Measurements from ENCODE around the gene TRMT11.

DNA sequence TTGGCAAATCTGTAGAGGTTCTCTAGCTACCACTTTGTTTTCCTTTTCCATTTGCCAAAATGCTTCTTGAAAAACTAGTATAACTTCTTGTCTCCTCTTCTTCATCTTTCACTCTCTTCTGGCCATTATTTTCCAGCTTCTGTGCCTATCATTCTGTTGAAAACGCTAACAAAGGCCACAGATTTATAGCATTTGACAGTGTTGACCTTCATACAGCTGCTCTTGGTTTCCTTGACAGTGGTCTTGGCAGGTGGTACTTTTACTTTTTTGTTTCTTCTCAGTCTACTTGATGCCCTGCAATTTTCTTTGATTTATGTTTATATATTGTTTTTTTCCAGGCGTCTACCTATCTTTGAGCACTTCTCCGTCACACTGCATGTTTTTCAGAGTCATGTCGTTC, 23.7 kb downstream of the TRMT11 start:
- TF ChIP-seq POLR2A (IDR thresholded peaks at IDR 0.05) (no peak), POLR2AphosphoS5 (IDR thresholded peaks at IDR 0.05) (no peak)
- TF ChIP-seq, protein P1, sequence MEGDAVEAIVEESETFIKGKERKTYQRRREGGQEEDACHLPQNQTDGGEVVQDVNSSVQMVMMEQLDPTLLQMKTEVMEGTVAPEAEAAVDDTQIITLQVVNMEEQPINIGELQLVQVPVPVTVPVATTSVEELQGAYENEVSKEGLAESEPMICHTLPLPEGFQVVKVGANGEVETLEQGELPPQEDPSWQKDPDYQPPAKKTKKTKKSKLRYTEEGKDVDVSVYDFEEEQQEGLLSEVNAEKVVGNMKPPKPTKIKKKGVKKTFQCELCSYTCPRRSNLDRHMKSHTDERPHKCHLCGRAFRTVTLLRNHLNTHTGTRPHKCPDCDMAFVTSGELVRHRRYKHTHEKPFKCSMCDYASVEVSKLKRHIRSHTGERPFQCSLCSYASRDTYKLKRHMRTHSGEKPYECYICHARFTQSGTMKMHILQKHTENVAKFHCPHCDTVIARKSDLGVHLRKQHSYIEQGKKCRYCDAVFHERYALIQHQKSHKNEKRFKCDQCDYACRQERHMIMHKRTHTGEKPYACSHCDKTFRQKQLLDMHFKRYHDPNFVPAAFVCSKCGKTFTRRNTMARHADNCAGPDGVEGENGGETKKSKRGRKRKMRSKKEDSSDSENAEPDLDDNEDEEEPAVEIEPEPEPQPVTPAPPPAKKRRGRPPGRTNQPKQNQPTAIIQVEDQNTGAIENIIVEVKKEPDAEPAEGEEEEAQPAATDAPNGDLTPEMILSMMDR (IDR thresholded peaks at IDR 0.05 in 8 of 11, conservative IDR thresholded peaks at IDR 0.05 in 3 of 11) = no peak

Measured in spleen (tissue), 7 donors.